ENCODE results near the gene KDF1. TPM values are rescaled to one million over a fixed set of nuclear protein-coding genes. Genes with fewer than 3 reads are reported as not detected.
"Not testable (repeated sequence)": the region's sequence is repeated elsewhere in the genome, so short reads cannot be mapped to it uniquely, and the experiment has no call there.

The KDF1 gene
- total RNA-seq, 1 experiment from 2014 or later, result not detected

DNA sequence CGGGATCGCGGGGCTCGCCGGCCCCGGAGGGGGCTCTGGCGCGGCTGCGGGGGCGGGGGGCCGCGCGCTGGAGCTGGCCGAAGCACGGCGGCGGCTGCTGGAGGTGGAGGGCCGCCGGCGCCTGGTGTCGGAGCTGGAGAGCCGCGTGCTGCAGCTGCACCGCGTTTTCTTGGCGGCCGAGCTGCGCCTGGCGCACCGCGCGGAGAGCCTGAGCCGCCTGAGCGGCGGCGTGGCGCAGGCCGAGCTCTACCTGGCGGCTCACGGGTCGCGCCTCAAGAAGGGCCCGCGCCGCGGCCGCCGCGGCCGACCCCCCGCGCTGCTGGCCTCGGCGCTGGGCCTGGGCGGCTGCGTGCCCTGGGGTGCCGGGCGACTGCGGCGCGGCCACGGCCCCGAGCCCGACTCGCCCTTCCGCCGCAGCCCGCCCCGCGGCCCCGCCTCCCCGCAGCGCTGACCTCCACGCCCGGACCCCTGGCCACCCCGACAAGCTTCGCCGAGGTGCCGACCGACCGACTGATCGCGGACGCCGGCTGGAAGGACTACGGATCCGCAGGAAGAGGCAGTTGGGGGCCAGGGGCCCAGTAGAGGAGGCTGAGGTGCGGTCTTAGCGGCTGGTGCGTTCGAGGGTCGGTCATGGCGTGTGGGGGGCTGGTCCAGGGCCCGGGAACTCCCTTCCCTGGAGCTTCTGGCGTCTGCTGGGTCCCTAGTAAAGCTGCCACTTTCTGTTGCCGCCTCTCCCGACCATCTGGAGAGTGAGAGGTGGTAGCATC, 33.9 kb upstream of the KDF1 start:
- no peak for DNase-seq (ENCODE audit: low spot score)

GRCh38 chr1:26993237-26994019, 33.2 kb upstream of the KDF1 start, which contains the start of gene TRNP1:
Gene TRNP1 (plus strand): TSS chr1:26993692. CDS start chr1:26993787, 95 bp downstream.
- DNase-seq (ENCODE audit: low spot score), result peak; percentile 66

- DNase-seq (ENCODE audit: low spot score), result peak; percentile 41
These were observed 31.2 kb upstream of the KDF1 start for GRCh38 chr1:26991310-26992116.

GRCh38 chr1:26989403-26990109, 29.3 kb upstream of the KDF1 start:
- not testable (repeated sequence) for DNase-seq (ENCODE audit: low spot score)

GRCh38 chr1:26986658-26987057, 26.4 kb upstream of the KDF1 start:
- no peak for DNase-seq (ENCODE audit: low spot score)

GRCh38 chr1:26984291-26984690, 24.0 kb upstream of the KDF1 start:
- DNase-seq (ENCODE audit: low spot score), result no peak

GRCh38 chr1:26983863-26984262, 23.6 kb upstream of the KDF1 start:
- no peak for DNase-seq (ENCODE audit: low spot score)

GRCh38 chr1:26981146-26981846, 21.0 kb upstream of the KDF1 start:
- no peak for DNase-seq (ENCODE audit: low spot score)

DNA sequence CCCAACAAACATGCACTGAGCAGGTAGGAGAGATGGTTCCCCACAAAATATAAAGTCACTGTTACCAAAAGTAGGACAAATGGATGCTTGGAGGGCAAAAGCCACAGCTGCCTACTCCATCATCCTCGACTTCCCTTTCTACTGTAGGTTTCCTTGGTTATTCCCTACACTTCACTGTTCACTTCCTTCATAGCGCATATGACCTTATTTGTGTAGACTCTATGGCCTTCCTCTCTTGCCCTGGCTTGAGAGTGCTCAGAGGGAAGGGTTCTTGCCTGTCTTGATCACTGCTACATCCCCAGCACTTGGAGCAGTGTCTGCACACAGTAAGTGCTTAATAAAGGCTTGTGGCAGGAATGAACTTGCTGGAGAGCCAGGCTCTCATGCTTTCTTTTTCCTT, 18.6 kb upstream of the KDF1 start:
- no peak for DNase-seq (ENCODE audit: low spot score)

DNA sequence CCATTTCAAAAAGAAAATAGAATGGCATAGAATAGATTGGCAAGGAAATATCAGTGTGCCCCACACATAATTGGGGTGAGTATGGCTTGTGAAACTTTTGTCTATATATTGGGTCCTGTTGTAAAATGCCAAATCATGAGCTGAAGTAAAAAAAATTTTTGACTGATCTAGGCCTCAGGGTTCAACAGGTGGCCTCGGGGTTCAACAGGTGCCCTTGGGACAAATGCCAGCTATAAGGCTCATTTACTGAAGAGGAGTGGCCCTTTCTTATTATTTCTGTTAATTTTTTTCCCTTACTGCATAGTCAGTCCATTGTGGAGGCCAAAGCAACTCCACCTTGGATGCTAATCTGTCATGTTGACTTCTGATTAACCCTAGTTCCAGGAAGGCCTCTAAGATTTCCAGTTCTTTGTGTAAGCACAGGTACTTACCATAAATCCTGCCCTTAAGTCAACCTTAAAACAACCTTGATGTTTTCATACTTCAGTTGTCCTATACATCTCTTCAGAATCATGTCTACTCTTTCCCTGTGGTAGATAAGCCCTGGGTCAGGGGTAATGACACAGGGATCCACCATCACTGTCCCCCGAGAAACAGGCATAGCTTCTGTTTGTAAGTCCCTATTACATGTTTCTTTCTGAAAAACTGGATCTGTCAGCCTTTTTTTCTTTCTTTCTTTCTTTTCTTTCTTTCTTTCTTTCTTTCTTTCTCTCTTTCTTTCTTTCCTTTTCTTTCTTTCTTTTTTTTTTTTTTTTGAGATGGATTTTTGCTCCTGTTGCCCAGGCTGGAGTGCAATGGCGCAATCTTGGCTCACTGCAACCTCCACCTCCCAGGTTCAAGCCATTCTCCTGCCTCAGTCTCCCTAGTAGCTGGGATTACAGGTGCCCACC, 16.6 kb upstream of the KDF1 start:
- no peak for DNase-seq (ENCODE audit: low spot score)

DNA sequence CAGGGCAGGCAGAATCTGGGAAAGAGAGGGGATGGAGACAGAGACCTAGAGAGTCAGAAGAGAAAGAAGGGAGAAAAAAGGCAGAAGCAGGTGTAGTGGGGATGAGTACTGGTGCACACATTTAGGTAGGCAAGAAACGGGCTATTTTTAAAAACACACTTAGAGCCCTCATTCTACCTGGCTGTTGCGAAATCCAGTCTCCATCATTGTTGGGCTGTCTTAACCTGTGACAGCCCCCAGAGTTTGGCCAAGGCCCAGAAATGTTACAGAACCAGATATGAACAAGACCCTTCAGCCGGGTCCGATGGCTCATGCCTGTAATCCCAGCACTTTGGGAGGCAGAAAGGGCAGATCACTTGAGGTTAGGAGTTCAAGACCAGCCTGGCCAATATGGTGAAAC, 12.6 kb upstream of the KDF1 start:
- DNase-seq (ENCODE audit: low spot score), result no peak

DNA sequence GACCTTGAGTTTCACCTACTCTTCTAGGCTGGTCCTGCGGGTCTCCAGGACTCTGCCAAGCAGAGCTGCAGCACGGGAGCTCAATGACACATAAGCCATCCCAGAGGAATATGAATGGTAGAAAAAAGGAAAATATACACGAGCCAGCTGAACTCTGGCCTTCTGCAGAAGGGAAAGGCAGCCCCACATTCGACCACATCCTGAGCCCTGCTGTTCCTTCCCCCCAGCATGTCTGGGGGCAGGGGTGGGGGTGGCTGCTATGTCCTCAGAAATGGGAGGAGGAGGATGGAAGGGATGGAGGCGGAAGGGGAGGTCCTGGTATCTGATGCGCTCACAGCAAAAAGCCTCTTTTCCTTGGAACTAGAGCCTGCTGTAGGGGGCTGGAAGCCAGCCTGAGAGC, 12.1 kb upstream of the KDF1 start:
- DNase-seq (ENCODE audit: low spot score), result no peak

DNA sequence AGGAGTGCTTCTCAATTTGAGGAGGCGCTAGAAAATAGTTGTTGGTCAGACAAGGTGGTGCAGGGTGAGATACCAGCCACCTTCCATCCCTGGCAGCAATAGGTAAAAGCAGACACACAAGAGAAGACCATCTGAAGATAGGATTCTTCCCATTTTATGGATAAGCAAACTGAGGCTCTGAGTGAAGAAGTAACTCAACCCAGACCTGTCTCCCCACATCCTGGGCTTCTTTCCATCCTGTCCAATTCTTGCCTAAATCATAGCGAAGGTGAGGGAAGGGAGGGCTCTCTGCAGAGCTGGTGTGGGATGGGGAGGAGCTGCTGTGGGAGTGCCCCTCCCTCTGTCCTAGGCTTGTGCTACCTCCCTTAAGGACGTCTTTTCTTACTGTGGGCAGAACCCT, 11.3 kb upstream of the KDF1 start:
- DNase-seq (ENCODE audit: low spot score), result no peak

GRCh38 chr1:26970810-26971209, 10.5 kb upstream of the KDF1 start:
- no peak for DNase-seq (ENCODE audit: low spot score)

DNA sequence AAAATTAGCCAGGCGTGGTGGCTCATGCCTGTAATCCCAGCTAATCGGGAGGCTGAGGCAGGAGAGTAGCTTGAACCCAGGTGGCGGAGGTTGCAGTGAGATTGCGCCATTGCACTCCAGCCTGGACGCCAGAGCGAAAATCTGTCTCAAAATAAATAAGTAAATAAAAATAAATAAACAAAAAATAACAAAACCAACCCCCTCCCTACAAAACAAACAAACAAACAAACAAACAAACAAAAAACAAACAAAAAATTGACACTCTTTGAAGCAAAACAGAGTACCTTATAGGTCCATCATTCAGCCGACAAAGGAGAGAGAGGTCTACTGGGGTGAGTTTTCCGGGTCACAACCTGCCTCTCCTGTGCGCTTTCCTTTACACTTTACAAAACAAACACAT, 5.4 kb upstream of the KDF1 start:
- no peak for DNase-seq (ENCODE audit: low spot score)

DNA sequence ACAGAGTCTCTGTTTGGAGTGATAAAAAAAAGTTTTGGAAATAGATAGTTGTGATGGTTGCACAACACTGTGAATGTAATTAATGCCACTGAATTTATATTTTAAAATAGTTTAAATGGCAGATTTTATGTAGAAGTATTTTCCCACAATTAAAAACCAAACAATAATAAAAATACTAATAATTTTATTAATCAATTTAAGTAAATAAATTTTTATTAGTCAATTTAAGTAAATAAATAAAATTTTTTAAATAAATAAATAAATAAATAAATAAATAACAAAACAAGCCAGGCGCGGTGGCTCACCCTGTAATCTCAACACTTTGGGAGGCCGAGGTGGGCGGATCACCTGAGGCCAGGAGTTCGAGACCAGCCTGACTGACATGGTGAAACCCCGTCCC, 4.9 kb upstream of the KDF1 start:
- DNase-seq (ENCODE audit: low spot score), result no peak

DNA sequence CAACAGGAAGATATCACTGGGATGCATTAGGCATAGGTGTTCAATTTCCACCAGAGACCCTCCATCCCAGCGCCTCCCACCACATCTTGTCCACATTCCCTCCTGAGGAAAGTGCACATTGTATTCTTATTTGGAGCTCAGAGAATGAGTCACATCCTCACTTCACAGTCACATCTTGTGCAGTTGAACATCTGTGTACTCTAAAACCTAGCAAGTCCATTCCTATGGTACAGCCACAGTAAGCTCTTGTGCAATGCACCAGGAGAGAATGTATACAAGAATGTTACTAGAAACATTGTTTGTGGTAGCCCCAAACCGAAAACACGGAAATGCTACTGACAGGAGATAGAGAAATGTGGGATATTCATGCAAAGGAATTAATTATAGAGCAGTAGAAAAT, 1.6 kb upstream of the KDF1 start:
- DNase-seq (ENCODE audit: low spot score), result peak; percentile 40

GRCh38 chr1:26960625-26960966, 328 bp upstream of the KDF1 start:
- no peak for DNase-seq (ENCODE audit: low spot score)

DNA sequence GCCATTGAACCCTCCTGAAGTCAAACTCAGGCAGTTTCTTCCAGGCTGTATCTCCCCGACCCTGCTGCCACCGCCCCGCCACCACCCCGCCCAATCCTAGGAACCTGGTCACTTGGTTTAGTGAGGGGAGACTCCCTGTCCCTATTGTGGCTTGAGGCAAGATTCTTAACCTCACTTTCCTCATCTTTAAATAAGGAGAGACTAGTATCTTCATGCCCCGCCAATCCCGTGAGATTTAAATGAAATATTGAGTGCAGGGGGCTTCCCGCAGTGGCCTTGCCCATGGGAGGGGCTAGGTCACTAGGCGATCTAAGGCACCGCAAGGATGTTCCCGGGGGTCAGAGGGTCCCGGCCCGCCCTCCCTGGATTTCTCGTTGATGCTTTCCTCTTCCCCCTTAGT, 998 bp downstream of the KDF1 start:
- no peak for DNase-seq (ENCODE audit: low spot score)

DNA sequence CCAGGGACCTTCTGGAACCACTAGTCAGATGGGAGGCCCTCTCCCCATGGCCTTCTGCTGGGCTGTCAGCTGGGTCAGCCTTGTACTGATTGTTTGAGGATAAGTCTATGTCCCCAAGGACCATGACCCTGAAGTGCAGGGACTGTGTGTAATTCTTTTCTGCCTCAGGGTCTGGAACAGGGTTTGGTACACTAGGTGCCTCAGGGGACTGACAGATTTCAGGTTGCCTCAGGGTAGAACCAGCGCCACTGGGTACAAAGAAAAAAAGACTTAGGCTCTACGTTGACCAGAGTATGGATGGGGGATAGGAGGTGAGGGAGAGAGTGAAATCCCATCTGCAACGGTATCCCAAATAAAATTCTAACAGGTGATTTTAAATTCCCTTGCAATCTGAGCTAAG, 3.0 kb downstream of the KDF1 start:
- DNase-seq (ENCODE audit: low spot score), result no peak

Data from A172 (cell line).